D721Med (cell line): Measurements from ENCODE around the gene SLC25A22.

Source experiments
- DNase-seq: peaks from one replicate; pipeline ENCODE4 v3.0.0; 2011; ENCODE audit warnings: low spot score; ENCODE audit not compliant: insufficient read length
- FAIRE-seq: peaks from 2 replicates; lab custom pipeline; 2011; peaks lifted over from hg19 to GRCh38; lab: Jason Lieb, UNC
- TF ChIP-seq, protein P1 (sequence below): IDR thresholded peaks from 2 replicates; pipeline ENCODE4 v1.5.1; 2012; ENCODE audit warnings: mild to moderate bottlenecking, control low read depth; ENCODE audit not compliant: insufficient read depth; ENCODE audit errors: missing control alignments

The SLC25A22 gene

DNA sequence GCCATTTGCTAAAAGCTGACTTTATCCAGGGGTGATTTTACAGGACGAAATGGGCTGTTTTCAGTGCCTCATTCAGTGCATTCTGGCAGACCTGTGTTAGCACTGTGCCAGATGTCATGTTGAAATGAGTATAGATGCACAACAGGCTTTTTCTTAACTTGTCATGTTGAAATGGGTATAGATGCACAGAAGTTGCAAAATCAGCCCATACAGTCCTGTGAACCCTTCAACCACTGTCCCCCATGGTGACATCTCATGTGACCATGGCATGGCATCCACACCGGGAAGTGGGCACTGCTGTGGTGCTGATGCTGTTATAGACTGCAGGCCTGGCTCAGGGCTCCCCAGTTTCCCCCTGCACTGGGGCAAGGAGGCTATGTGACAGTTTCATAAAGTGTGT is 48.4 kb downstream of the SLC25A22 start:
- TF ChIP-seq, protein P1, sequence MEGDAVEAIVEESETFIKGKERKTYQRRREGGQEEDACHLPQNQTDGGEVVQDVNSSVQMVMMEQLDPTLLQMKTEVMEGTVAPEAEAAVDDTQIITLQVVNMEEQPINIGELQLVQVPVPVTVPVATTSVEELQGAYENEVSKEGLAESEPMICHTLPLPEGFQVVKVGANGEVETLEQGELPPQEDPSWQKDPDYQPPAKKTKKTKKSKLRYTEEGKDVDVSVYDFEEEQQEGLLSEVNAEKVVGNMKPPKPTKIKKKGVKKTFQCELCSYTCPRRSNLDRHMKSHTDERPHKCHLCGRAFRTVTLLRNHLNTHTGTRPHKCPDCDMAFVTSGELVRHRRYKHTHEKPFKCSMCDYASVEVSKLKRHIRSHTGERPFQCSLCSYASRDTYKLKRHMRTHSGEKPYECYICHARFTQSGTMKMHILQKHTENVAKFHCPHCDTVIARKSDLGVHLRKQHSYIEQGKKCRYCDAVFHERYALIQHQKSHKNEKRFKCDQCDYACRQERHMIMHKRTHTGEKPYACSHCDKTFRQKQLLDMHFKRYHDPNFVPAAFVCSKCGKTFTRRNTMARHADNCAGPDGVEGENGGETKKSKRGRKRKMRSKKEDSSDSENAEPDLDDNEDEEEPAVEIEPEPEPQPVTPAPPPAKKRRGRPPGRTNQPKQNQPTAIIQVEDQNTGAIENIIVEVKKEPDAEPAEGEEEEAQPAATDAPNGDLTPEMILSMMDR, result no peak
- DNase-seq (no peak), FAIRE-seq (no peak)

GRCh38 chr11:748007-748359 is 50.1 kb downstream of the SLC25A22 start:
- TF ChIP-seq, protein P1, result no peak
- no peak for FAIRE-seq
- no peak for DNase-seq

- TF ChIP-seq, protein P1, result no peak
- FAIRE-seq (no peak), DNase-seq (peak; percentile 65)
Observed at GRCh38 chr11:747158-748006, 50.7 kb downstream of the SLC25A22 start, which contains the start of gene TALDO1. TALDO1 (plus strand) TSS chr11:747464; CDS start chr11:747482, 18 bp downstream.

GRCh38 chr11:746289-747157 is 51.6 kb downstream of the SLC25A22 start:
- TF ChIP-seq, protein P1, result no peak
- FAIRE-seq (no peak), DNase-seq (no peak)

- DNase-seq, result no peak
- TF ChIP-seq, protein P1, result no peak
- no peak for FAIRE-seq
Observed at GRCh38 chr11:745428-745827, 52.7 kb downstream of the SLC25A22 start.

GRCh38 chr11:742571-743201 is 55.4 kb downstream of the SLC25A22 start:
- TF ChIP-seq, protein P1, result no peak
- FAIRE-seq (no peak), DNase-seq (no peak)
